NT2/D1 (cell line): ENCODE results near the gene RHEB.

ENCODE experiments used
- YY1 ChIP-seq: IDR thresholded peaks from 2 replicates; pipeline ENCODE4 v1.6.1; 2011; ENCODE audit not compliant: insufficient read length, insufficient read depth
- ZNF274 ChIP-seq: IDR thresholded peaks from 2 replicates; pipeline ENCODE4 v1.6.1; 2011; ENCODE audit warnings: mild to moderate bottlenecking, low read depth, low read length

DNA sequence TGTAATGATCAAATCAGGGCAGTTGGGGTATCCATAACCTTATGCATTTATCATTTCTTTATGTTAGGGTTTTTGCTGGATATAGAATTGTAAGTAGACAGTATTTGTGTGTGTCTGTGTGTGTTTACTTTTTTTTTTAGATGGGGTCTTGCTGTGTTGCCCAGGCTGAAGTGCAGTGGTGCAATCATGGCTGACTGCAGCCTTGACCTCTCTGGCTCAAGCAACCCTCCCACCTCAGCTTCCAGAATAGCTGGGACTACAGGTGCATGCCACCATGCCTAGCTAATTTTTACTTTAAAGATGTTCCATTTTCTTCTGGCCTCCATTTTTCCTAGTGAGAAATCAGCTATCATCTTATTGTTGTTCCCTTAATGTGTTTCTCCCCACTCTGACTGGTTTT, 10.1 kb upstream of the RHEB start:
- TF ChIP-seq YY1: no peak
- TF ChIP-seq ZNF274: no peak
